HG02870 (cell line): Measurements from ENCODE around the gene VWC2.

ENCODE experiments used
- ATAC-seq: cut with Tn5 transposase; IDR thresholded peaks from one replicate; pipeline ENCODE4 v1.9.1; 2021; ENCODE audit warnings: mild to moderate bottlenecking, moderate library complexity; ENCODE audit not compliant: unreplicated experiment

The VWC2 gene

DNA sequence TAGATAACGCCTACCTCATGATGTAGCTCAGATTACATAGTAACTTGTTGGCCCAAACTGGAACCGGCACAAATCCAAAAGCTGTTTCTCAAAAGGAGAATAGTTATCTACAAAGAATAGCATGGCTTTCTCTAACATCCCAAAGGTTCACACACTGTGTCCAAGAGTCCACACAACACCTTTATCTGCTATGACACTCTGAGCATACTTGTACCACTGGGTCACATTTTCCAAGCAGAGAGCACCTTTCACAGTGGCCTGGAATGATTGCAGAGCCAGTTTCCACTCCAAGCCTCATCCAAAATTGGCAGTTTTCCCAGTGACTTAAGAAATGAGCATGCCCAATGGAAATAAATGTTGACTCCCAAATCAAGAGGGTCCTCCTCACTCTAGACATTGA, 155.3 kb downstream of the VWC2 start:
- ATAC-seq = no peak

DNA sequence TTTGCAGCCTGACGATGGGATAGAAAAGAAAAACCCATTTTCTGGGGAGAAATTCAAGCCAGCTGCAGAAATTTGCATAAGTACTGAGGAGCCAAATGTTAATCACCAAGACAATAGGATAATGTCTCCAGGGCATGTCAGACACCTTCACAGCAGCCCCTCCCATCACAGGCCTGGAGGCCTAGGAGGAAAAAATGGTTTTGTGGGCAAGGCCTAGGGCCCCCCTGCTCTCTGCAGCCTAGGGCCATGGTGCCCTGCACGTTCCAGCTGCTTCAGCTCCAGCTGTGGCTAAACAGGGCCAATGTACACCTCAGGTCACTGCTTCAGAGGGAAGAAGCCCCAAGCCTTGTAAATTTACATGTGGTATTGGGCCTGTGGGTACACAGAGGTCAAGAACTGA, 158.2 kb downstream of the VWC2 start:
- ATAC-seq = no peak

DNA sequence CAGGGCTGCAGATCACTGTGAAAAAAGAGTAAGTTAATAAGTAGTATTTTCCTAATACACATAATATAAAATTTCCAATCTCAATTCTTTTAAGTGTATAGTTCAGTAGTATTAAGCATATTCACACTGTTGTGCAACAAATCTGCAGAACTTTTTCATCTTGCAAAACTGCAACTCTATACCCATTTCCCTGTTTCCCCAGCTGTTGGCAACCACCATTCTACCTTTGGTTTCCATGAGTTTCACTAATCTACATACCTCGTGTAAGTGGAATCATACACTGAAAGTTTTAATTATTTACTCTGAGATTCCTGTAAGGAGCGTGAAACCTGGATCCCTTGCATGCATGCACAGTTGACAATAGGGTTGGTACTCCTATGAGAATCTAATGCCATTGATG, 164.2 kb downstream of the VWC2 start:
- ATAC-seq = no peak
